Sigmoid colon (tissue), 7 donors: ENCODE results near the gene CLN3. TPM values are rescaled to one million over a fixed set of nuclear protein-coding genes. Genes with fewer than 3 reads are reported as not detected.

ENCODE experiments used
- DNase-seq: peaks from one replicate; pipeline ENCODE4 v3.0.0-alpha.2; 2019
- H3K27ac ChIP-seq, 4 donors: fragments of 200-600 bp; sonication (generic); one replicate each; pipeline ENCODE4 v1.5.1; 2016 to 2019; ENCODE audit warnings: mild to moderate bottlenecking in 1 of 4
- H3K27me3 ChIP-seq, 3 donors: fragments of 200-600 bp; sonication (generic); one replicate each; pipeline ENCODE4 v1.5.1; 2019; ENCODE audit warnings: mild to moderate bottlenecking in 1 of 3
- H3K36me3 ChIP-seq, 4 donors: fragments of 200-600 bp; sonication (generic); one replicate each; pipeline ENCODE4 v1.5.1; 2016 to 2019
- H3K4me1 ChIP-seq, 4 donors: fragments of 200-600 bp; sonication (generic); one replicate each; pipeline ENCODE4 v1.5.1; 2017 to 2019
- H3K4me3 ChIP-seq, 4 donors: fragments of 200-600 bp; sonication (generic); one replicate each; pipeline ENCODE4 v1.5.1; 2017 to 2019; ENCODE audit warnings: mild to moderate bottlenecking in 2 of 4, moderate library complexity in 1 of 4
- H3K9me3 ChIP-seq, 4 donors: fragments of 200-600 bp in 3 of 4; sonication (generic) in 3 of 4; one replicate each; pipeline versions ENCODE4 v1.5.1 to v1.6.1; 2013 to 2019
- EP300 ChIP-seq, 4 donors: sonication (generic); formaldehyde crosslinking; IDR thresholded peaks; one replicate each; pipeline ENCODE4 v1.6.1; 2017; ENCODE audit warnings: antibody characterized with exemption in 4 of 4
- POLR2A ChIP-seq, 2 donors: fragments of 450-650 bp; IDR thresholded peaks; one replicate each; pipeline ENCODE4 v1.6.1; 2016; ENCODE audit warnings: antibody characterized with exemption in 2 of 2, mild to moderate bottlenecking in 2 of 2, moderate library complexity in 2 of 2
- POLR2AphosphoS5 ChIP-seq, 4 donors: sonication (generic); formaldehyde crosslinking; IDR thresholded peaks; one replicate each; pipeline ENCODE4 v1.6.1; 2017; ENCODE audit warnings: antibody characterized with exemption in 4 of 4
- WGBS, 2 donors: extraction: QIAGEN DNeasy Blood & Tissue Kit; methylation state at CpG; one replicate each; pipeline ENCODE4 v1.1.7; 2013; 5-methylcytosine and 5-hydroxymethylcytosine counted together
- intact Hi-C: fragments of 100-400 bp; cut with DNase I; formaldehyde crosslinking; loops from one replicate; pipeline ENCODE4 v1.15.1; 2023
- polyA plus RNA-seq, 3 donors: library from polyadenylated mRNA; stranded (reverse); fragments of 200-250 nt; gene quantifications; one replicate each; pipeline ENCODE4 v1.2.3, GENCODE V29; 2013
- total RNA-seq, 4 donors: library from RNA; depleted of rRNA; stranded (reverse); fragments of >200 nt; gene quantifications; one replicate each; pipeline ENCODE4 v1.1.0, GENCODE V29; 2016
- TF ChIP-seq, protein P1 (sequence below), 4 experiments: fragments of 450-650 bp in 3 of 4; fragments of 200-600 bp in 1 of 4; IDR thresholded peaks; one replicate each; pipeline ENCODE4 v1.5.1; 2016 to 2019; ENCODE audit warnings: antibody characterized with exemption in 4 of 4, mild to moderate bottlenecking in 3 of 4, moderate library complexity in 2 of 4
- donor health status: healthy with polysubstance abuse.
- donor health status: Bipolar disorder and iron deficiency.
- donor health status: healthy.

The CLN3 gene
- total and polyA plus RNA-seq, 7 donors, result 16.8 to 123 (median 23.0) TPM

DNA sequence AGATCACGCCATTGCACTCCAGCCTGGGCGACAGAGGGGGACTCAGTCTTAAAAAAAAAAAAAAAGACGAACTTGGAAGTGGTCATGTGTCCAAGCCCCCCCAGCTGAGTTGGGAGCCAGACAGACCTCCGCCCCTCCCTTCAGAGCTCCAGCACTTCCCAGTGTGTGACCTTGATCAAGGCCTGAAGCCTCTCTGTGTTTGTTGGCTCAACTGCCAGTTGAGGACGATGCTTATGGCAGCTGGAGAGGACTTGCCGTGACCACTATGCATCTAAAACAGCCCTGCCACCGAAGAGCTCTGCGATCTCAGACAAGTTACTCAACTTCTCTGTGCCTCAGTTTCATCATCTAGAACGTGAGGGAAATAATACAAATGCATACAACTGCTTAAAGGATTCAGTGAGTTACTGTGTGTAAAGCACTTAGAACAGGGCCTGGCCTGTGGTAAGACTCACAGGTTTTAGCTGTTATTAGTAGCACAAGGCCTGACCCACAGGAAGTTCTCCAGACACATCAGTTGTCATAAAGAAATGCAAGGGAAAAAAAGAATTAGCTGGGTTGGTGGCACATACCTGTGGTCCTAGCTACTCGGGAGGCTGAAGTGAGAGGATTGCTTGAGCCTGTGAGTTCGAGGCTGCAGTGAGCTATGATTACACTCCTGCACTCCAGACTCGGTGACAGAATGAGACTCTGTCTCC lies 21.8 kb upstream of the CLN3 start:
- 86 to 90% methylated on average over 12 of the region's 12 CpGs for WGBS, 2 donors
- H3K27ac ChIP-seq, result no peak overlapping the region
- no peaks in the 10 kb centered on the region for H3K27me3 ChIP-seq
- intact Hi-C loops, result no loop called here
- no peak for DNase-seq
- H3K9me3 ChIP-seq, result no peaks in the 10 kb centered on the region
- no peak for TF ChIP-seq POLR2A (IDR thresholded peaks at IDR 0.05)
- TF ChIP-seq, protein P1, sequence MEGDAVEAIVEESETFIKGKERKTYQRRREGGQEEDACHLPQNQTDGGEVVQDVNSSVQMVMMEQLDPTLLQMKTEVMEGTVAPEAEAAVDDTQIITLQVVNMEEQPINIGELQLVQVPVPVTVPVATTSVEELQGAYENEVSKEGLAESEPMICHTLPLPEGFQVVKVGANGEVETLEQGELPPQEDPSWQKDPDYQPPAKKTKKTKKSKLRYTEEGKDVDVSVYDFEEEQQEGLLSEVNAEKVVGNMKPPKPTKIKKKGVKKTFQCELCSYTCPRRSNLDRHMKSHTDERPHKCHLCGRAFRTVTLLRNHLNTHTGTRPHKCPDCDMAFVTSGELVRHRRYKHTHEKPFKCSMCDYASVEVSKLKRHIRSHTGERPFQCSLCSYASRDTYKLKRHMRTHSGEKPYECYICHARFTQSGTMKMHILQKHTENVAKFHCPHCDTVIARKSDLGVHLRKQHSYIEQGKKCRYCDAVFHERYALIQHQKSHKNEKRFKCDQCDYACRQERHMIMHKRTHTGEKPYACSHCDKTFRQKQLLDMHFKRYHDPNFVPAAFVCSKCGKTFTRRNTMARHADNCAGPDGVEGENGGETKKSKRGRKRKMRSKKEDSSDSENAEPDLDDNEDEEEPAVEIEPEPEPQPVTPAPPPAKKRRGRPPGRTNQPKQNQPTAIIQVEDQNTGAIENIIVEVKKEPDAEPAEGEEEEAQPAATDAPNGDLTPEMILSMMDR (IDR thresholded peaks at IDR 0.05), result no peak
- TF ChIP-seq EP300 (IDR thresholded peaks at IDR 0.05), result no peak
- TF ChIP-seq POLR2AphosphoS5 (IDR thresholded peaks at IDR 0.05), result no peak
- no peaks in the 10 kb centered on the region for H3K4me1 ChIP-seq
- H3K36me3 ChIP-seq, result no peaks in the 10 kb centered on the region
- H3K4me3 ChIP-seq, result no peak overlapping the region

DNA sequence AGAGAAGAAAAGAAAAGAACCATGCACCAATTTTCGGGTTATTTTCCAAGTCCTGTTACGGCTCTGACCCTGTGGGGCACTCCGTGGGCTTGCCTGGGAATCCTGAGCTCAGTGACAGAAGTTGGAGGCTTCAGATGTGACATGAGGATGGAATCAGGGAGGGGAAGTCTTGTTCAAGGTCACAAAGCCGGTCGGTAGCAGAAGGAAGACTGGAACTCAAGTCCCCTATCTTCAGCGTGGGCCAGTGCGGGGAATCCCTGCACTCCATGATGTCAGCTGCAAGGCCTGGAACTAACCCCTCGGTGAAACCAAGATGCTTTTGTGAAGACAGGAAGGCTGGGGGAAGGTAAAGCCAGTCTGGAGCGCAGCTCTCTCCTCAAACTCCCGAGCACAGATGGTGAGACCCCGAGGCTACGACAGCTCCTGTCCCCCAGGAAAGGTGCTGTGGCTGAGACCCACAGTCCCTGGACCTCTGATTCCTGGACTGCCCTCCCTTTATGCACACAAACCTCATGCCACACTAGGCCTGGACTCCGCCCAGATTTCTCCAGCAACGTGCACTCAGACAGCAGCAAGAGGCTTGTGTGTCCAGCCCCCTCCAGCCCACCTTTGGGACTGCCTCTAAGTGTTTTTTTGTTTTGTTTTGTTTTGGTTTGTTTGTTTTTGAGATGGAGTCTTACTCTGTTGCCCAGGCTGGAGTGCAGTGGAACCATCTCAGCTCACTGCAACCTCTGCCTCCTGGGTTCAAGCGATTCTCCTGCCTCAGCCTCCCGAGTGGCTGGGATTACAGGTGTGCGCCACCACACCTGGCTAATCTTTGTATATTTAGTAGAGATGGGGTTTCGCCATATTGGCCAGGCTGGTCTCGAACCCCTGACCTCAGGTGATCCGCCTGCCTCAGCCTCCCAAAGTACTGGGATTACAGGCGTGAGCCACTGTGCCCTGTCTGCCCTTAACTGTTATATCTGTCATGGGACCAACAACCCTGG lies 20.2 kb upstream of the CLN3 start:
- no peak for DNase-seq
- Histone ChIP-seq H3K36me3 (no peaks in the 10 kb centered on the region), H3K9me3 (no peaks in the 10 kb centered on the region), H3K27ac (no peak overlapping the region), H3K4me1 (no peaks in the 10 kb centered on the region), H3K27me3 (peaks cover 0 to 9% (median 0%) of the 10 kb centered on the region in 3 donors), H3K4me3 (no peak overlapping the region)
- 88% methylated on average over 21 of the region's 21 CpGs for whole genome bisulfite sequencing, 2 donors
- intact Hi-C loops, result no loop called here
- no peak for TF ChIP-seq POLR2A (IDR thresholded peaks at IDR 0.05)
- TF ChIP-seq POLR2AphosphoS5 (IDR thresholded peaks at IDR 0.05), result no peak
- TF ChIP-seq EP300 (IDR thresholded peaks at IDR 0.05), result no peak
- TF ChIP-seq, protein P1 (IDR thresholded peaks at IDR 0.05), result no peak

DNA sequence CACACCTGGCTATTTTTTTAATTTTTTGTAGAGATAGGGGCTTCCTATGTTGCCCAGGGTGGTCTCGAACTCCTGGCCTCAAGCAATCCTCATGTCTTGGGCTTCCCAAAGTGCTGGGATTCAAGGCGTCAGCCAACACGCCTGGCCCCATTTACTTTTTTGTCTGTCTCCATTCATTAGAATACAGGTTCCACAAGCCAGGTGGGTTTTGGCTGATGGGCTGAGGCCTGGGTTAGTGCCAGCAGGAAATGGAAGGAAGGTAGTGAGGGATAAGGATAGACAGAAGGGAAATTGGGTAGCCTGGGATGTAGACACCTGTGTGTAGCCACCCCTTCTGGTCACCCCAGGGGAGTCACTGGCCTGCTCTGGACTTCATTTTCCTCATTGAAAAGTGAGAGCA lies 19.2 kb upstream of the CLN3 start:
- WGBS, 2 donors, result 83 to 88% methylated on average over 3 of the region's 3 CpGs
- H3K27ac ChIP-seq, result no peak overlapping the region
- no peaks in the 10 kb centered on the region for H3K4me1 ChIP-seq
- no peak for DNase-seq
- peaks cover 0 to 13% (median 0%) of the 10 kb centered on the region in 3 donors for H3K27me3 ChIP-seq
- H3K36me3 ChIP-seq, result no peaks in the 10 kb centered on the region
- TF ChIP-seq EP300 (IDR thresholded peaks at IDR 0.05), result no peak
- TF ChIP-seq, protein P1 (IDR thresholded peaks at IDR 0.05), result no peak
- TF ChIP-seq POLR2A (IDR thresholded peaks at IDR 0.05), result no peak
- no peak for TF ChIP-seq POLR2AphosphoS5 (IDR thresholded peaks at IDR 0.05)
- H3K4me3 ChIP-seq, result no peak overlapping the region
- intact Hi-C loops, result no loop called here
- H3K9me3 ChIP-seq, result no peaks in the 10 kb centered on the region

DNA sequence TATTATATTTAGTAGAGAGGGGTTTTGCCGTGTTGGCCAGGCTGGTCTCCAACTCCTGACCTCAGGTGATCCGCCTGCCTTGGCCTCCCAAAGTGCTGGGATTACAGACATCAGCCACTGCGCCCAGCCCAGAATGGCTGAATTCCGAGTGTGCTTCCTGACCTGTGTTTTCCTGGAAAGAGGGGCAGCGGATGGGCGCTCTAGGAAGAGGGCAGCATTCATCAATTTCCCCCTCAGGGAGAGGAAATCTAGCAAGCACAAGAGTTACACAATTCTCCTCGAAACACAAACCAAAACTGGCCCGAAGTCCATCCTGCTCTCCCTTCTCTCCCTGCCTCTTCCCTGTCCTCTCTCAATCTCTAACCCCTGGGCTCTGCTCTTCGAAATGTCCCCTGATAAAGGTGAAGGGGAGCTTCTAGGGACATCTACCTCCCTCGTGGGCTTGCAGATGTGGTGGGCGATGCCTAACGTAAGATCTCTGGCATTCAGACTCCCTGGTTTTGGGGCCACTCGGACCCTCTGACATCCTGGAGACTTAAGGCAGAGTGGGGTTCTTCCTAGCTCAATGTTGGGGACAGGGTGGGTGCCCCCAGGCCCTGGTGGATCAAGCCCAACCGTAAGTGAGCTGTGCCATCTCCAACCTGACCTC lies 13.7 kb upstream of the CLN3 start:
- Histone ChIP-seq H3K36me3 (no peaks in the 10 kb centered on the region), H3K27me3 (peaks cover 0 to 13% (median 0%) of the 10 kb centered on the region in 3 donors), H3K4me1 (no peaks in the 10 kb centered on the region), H3K27ac (no peak overlapping the region), H3K9me3 (no peaks in the 10 kb centered on the region), H3K4me3 (no peak overlapping the region)
- no peak for DNase-seq
- TF ChIP-seq POLR2A (IDR thresholded peaks at IDR 0.05), result no peak
- no peak for TF ChIP-seq POLR2AphosphoS5 (IDR thresholded peaks at IDR 0.05)
- TF ChIP-seq EP300 (IDR thresholded peaks at IDR 0.05), result no peak
- TF ChIP-seq, protein P1 (IDR thresholded peaks at IDR 0.05), result no peak
- intact Hi-C loops, result no loop called here
- 82 to 84% methylated on average over 14 of the region's 14 CpGs for WGBS, 2 donors
